Measurements from ENCODE around the gene GDF15. TPM values are rescaled to one million over a fixed set of nuclear protein-coding genes. Genes with fewer than 3 reads are reported as not detected.
"Not testable (repeated sequence)": the region's sequence is repeated elsewhere in the genome, so short reads cannot be mapped to it uniquely, and the experiment has no call there.

The GDF15 gene
- total RNA-seq, 1 donor from 2014 or later = 3.2 TPM

DNA sequence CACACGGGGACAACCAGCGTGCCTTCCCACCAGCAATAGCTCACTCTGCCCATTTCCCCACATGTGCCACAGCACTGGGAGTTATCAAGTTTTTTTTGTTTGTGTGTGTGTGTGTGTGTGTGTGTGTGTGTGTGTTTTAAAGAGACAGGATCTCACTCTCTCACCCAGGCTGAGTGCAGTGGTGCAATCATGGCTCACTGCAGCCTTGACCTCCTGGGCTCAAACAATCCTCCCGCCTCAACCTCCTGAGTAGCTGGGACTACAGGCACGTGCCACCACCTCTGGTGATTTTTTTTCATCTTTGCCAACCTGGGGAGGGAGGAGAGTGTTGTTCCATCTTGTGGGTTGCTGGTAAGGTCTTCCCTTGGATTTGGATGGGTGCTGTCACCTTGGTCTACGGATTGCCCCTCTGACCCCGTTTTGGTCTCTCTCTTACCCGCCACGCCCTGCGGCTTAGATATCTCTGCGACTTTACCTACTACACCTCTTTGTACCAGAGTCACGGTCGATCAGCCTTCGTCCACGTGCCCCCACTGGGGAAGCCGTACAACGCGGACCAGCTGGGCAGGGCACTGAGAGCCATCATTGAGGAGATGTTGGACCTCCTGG, 22.9 kb upstream of the GDF15 start:
- ATAC-seq = peak; percentile 25
- no peak for DNase-seq (ENCODE audit: low spot score)

- no peak for DNase-seq (ENCODE audit: low spot score)
- no peak for ATAC-seq
These were observed 22.2 kb upstream of the GDF15 start for GRCh38 chr19:18363787-18364186.

GRCh38 chr19:18364277-18364825, 21.6 kb upstream of the GDF15 start:
- not testable (repeated sequence) for DNase-seq (ENCODE audit: low spot score); ATAC-seq

- DNase-seq (ENCODE audit: low spot score) (peak; percentile 75), ATAC-seq (peak; percentile 62)
These were observed 21.0 kb upstream of the GDF15 start for GRCh38 chr19:18364826-18365528.

GRCh38 chr19:18366021-18366435, 19.9 kb upstream of the GDF15 start:
- DNase-seq (ENCODE audit: low spot score) (no peak), ATAC-seq (no peak)

DNA sequence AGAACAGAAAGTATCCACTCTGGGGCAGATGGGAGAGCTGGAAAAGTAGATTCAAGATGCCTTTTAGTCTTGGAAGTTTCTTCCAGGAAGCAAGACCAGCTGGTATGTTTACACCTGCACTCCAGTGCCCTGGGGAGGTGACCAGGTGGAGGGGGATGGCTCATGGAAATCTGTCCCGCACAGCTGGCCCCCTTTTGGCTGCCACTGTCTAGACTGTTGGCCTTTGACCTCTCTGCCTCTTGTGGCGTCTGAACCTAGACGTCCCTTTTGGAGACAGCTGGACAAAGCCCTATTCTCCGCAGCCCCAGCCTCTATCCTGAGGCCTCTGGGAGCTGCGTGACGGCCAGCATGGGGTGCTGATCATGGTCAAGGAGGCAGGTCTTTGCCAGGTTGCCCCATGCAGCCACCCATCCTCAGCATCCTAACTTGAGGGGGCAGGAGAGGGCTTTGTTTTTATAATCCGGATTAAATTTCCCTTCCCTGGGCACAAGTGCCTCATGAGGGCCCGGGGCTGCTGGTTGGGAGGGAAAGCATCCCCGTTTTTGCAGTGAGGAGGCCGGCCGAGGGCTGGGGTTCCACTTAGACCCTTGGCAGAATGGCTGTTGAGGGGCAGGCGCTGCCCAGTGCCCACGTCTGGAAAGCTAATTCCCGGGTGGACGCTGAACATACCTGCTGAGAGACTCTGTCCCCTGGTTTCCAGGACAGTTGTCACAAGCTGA, 17.3 kb upstream of the GDF15 start:
- no peak for DNase-seq (ENCODE audit: low spot score)
- ATAC-seq = no peak

GRCh38 chr19:18373407-18373891, 12.5 kb upstream of the GDF15 start:
- ATAC-seq (no peak), DNase-seq (ENCODE audit: low spot score) (no peak)

DNA sequence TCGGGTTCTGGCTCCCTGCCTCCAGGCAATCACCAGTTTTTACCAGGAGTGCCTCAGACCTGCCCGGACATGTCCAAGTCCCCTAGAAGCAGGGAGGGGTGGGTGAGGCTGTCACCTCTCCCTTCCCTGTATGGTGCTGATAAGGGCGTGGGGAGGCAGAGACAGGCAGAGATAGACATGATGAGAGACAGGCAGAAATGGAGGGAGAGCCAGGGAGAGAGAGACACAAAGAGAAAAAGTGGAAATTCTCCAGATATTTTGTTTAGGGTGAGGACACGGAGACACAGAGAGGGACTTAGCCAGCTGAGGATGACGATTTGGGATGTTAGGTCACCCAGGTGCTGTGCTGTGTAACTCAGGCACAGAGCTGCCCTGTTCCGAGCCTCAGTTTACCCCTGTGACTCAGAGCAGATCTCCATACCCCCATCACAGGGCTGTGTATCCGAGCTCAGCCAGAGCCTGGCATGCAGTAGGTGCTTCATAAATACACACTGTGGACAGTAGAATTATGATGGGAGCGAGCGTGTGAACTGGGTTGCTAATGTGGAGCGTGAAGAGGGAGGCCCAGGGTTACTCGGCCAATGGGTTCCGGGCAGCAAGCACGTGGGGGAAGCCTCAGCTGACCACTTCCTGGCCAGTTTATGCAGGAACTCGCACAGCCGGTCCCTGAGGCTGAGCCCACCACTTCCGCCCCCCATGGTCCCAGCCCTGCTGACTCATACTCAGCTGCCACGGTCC, 11.9 kb upstream of the GDF15 start:
- ATAC-seq (peak; percentile 61), DNase-seq (ENCODE audit: low spot score) (peak; percentile 67)

- DNase-seq (ENCODE audit: low spot score) = no peak
- peak; percentile 32 for ATAC-seq
These were observed 8.9 kb upstream of the GDF15 start for GRCh38 chr19:18377026-18377425.

- peak; percentile 99 for DNase-seq (ENCODE audit: low spot score)
- ATAC-seq = peak; percentile 88
These were observed 5.9 kb upstream of the GDF15 start for GRCh38 chr19:18379803-18380747.

- ATAC-seq (no peak), DNase-seq (ENCODE audit: low spot score) (no peak)
These were observed 5.1 kb upstream of the GDF15 start for GRCh38 chr19:18380843-18381242.

- ATAC-seq; DNase-seq (ENCODE audit: low spot score): not testable (repeated sequence)
These were observed 2.3 kb upstream of the GDF15 start for GRCh38 chr19:18383622-18384021.

GRCh38 chr19:18384775-18385174, 1.2 kb upstream of the GDF15 start:
- DNase-seq (ENCODE audit: low spot score) (no peak), ATAC-seq (no peak)

- no peak for ATAC-seq
- no peak for DNase-seq (ENCODE audit: low spot score)
These were observed 641 bp upstream of the GDF15 start for GRCh38 chr19:18385359-18385674.

DNA sequence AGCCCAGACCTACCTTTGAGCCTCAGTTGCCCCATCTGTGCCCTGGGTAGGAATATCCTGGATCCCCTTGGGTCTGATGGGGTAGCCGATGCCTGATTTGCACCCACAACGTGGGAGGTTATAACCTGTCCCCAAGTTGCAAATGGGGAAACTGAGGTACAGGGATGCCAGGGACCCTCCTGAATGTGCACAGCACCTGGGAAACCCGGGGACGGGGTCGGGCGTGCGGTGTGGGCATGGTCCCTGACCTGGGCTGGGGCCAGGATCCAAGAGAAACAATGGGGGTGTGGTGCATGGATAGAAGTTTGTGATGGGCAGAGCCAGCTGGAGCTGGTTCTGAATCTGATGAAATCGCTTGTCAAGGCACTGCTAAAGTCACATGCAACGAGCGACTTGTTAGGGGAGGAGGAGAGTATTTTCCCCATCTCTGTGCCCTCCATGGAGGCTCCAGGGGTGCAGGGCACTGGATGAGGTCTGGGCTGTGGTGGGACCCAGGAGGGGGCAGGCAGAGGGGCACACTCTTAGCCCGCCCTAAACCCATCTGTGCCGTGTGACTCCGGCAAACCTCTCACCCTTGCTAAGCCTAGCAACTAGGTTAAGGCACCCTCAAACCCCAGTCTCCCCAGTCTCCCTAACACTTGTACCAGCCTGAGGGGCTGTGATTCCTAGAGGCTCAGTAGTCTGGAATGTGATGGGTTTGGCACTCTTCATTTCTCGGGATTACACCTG, 749 bp downstream of the GDF15 start:
- peak; percentile 84 for DNase-seq (ENCODE audit: low spot score)
- peak; percentile 63 for ATAC-seq

GRCh38 chr19:18388100-18388959, 2.4 kb downstream of the GDF15 start:
- ATAC-seq (peak; percentile 33), DNase-seq (ENCODE audit: low spot score) (peak; percentile 72)

- DNase-seq (ENCODE audit: low spot score) = no peak
- no peak for ATAC-seq
These were observed 3.2 kb downstream of the GDF15 start for GRCh38 chr19:18388960-18389725.

GRCh38 chr19:18389726-18390064, 3.7 kb downstream of the GDF15 start:
- DNase-seq (ENCODE audit: low spot score) = no peak

More at GRCh38 chr19:18389726-18390064, 3.7 kb downstream of the GDF15 start:
- no peak for ATAC-seq

Data from left lobe of liver (tissue), 2 donors.